Measurements from ENCODE around the gene CSTPP1.

DNA sequence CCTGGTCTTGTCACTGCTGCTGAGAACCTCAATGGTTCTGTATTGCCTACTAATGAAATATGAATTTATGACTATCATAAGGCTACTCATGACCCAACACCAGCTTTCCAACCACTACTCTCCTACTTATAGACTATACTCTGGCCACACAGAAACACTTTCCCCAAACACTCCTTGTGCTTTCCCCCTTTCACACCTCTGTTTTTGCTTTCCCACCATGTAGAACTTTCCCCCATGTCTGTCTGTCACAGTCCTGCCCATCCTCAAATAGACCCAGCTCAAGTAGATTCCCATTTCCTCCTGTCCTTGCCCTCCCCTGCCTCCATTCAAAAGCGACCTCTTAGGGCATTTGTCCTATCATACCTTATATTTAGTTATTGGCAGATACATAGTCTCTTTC lies 134.2 kb downstream of the CSTPP1 start:
- TF ChIP-seq POLR2A (IDR thresholded peaks at IDR 0.05; ENCODE audit: low read depth, low read length) (no peak), FOS (IDR thresholded peaks at IDR 0.05; ENCODE audit: borderline replicate concordance, insufficient read depth, low read length) (no peak), POLR2AphosphoS5 (IDR thresholded peaks at IDR 0.05; ENCODE audit: insufficient read depth, low read depth, low read length) (no peak), GATA2 (IDR thresholded peaks at IDR 0.05; ENCODE audit: insufficient read depth, insufficient read length, low read depth, low read length) (no peak)
- TF ChIP-seq, protein P1, sequence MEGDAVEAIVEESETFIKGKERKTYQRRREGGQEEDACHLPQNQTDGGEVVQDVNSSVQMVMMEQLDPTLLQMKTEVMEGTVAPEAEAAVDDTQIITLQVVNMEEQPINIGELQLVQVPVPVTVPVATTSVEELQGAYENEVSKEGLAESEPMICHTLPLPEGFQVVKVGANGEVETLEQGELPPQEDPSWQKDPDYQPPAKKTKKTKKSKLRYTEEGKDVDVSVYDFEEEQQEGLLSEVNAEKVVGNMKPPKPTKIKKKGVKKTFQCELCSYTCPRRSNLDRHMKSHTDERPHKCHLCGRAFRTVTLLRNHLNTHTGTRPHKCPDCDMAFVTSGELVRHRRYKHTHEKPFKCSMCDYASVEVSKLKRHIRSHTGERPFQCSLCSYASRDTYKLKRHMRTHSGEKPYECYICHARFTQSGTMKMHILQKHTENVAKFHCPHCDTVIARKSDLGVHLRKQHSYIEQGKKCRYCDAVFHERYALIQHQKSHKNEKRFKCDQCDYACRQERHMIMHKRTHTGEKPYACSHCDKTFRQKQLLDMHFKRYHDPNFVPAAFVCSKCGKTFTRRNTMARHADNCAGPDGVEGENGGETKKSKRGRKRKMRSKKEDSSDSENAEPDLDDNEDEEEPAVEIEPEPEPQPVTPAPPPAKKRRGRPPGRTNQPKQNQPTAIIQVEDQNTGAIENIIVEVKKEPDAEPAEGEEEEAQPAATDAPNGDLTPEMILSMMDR (IDR thresholded peaks at IDR 0.05; ENCODE audit: extremely low read depth in 1 of 2, insufficient read depth in 1 of 2, low read depth in 1 of 2, low read length in 2 of 2), result no peak

All from endothelial cell of umbilical vein (primary cell).